Colonic mucosa (tissue), 4 donors: ENCODE data around the gene BCAN. TPM values are rescaled to one million over a fixed set of nuclear protein-coding genes. Genes with fewer than 3 reads are reported as not detected.
"Not testable (repeated sequence)": the region's sequence is repeated elsewhere in the genome, so short reads cannot be mapped to it uniquely, and the experiment has no call there.

ENCODE experiments used
- DNase-seq: peaks from one replicate; pipeline ENCODE4 v3.0.0-alpha.2; 2020
- H3K27ac ChIP-seq: fragments of 200-600 bp; one replicate; pipeline ENCODE4 v1.8.0; 2021
- H3K27me3 ChIP-seq: fragments of 200-600 bp; one replicate; pipeline ENCODE4 v1.8.0; 2021
- H3K36me3 ChIP-seq: fragments of 200-600 bp; one replicate; pipeline ENCODE4 v1.8.0; 2021
- H3K4me1 ChIP-seq: fragments of 200-600 bp; one replicate; pipeline ENCODE4 v1.8.0; 2021; ENCODE audit warnings: mild to moderate bottlenecking
- H3K4me3 ChIP-seq: fragments of 200-600 bp; one replicate; pipeline ENCODE4 v1.8.0; 2021
- H3K9ac ChIP-seq, 2 donors: one replicate each; pipeline ENCODE4 v1.7.0; 2013; ENCODE audit warnings: control low read depth in 2 of 2, low read depth in 2 of 2, low read length in 2 of 2
- H3K9me3 ChIP-seq: fragments of 200-600 bp; one replicate; pipeline ENCODE4 v1.8.0; 2021
- intact Hi-C: fragments of 100-400 bp; cut with DNase I; formaldehyde crosslinking; loops from one replicate; pipeline ENCODE4 v1.14.1; 2022
- total RNA-seq, 2 donors: library from RNA; stranded (reverse); fragmentation: NEBNext Ultra II Directional in 1 of 2; extraction: Animal tissue kit (Norgen Biotek cat#: 25700) in 1 of 2; gene quantifications; one replicate each; pipeline ENCODE4 v1.2.1, GENCODE V29; 2021
- TF ChIP-seq, protein P1 (sequence below): fragments of 200-600 bp; IDR thresholded peaks from one replicate; pipeline ENCODE4 v1.8.0; 2022; ENCODE audit warnings: antibody characterized with exemption, mild to moderate bottlenecking
- donor health status: healthy.
- donor health status: DM: no; HTN: no; CAD: no.
- donor health status: DM: no; HTN: no; CAD: no.

Gene BCAN
- total RNA-seq, 2 donors from 2014 or later = 0.37 TPM; not detected in 1

GRCh38 chr1:156608036-156608674 is 33.8 kb upstream of the BCAN start:
- DNase-seq = peak; percentile 58
- Histone ChIP-seq H3K27ac (no peak overlapping the region), H3K36me3 (no peaks in the 10 kb centered on the region), H3K27me3 (no peaks in the 10 kb centered on the region), H3K4me3 (no peak overlapping the region), H3K9me3 (no peaks in the 10 kb centered on the region), H3K9ac (no peak overlapping the region), H3K4me1 (no peaks in the 10 kb centered on the region)
- intact Hi-C loops = no loop called here
- TF ChIP-seq, protein P1, sequence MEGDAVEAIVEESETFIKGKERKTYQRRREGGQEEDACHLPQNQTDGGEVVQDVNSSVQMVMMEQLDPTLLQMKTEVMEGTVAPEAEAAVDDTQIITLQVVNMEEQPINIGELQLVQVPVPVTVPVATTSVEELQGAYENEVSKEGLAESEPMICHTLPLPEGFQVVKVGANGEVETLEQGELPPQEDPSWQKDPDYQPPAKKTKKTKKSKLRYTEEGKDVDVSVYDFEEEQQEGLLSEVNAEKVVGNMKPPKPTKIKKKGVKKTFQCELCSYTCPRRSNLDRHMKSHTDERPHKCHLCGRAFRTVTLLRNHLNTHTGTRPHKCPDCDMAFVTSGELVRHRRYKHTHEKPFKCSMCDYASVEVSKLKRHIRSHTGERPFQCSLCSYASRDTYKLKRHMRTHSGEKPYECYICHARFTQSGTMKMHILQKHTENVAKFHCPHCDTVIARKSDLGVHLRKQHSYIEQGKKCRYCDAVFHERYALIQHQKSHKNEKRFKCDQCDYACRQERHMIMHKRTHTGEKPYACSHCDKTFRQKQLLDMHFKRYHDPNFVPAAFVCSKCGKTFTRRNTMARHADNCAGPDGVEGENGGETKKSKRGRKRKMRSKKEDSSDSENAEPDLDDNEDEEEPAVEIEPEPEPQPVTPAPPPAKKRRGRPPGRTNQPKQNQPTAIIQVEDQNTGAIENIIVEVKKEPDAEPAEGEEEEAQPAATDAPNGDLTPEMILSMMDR = peak; percentile 64

- TF ChIP-seq, protein P1 = peak; percentile 34
- H3K9ac ChIP-seq = no peak overlapping the region
- intact Hi-C loops = no loop called here
- H3K4me1 ChIP-seq = no peaks in the 10 kb centered on the region
- H3K27ac ChIP-seq = no peak overlapping the region
- no peaks in the 10 kb centered on the region for H3K36me3 ChIP-seq
- DNase-seq = peak; percentile 41
- no peaks in the 10 kb centered on the region for H3K9me3 ChIP-seq
- no peak overlapping the region for H3K4me3 ChIP-seq
- H3K27me3 ChIP-seq = no peaks in the 10 kb centered on the region
These were observed 32.9 kb upstream of the BCAN start for GRCh38 chr1:156608981-156609380.

GRCh38 chr1:156610072-156610471 is 31.8 kb upstream of the BCAN start:
- not testable (repeated sequence) for DNase-seq, H3K4me1 ChIP-seq, H3K9ac ChIP-seq, H3K27me3 ChIP-seq, H3K4me3 ChIP-seq, H3K9me3 ChIP-seq, H3K27ac ChIP-seq, H3K36me3 ChIP-seq
- intact Hi-C loops = loop anchor here (5.0 kb wide), 1 partner anchor 228 kb away; no protein-coding TSS in a partner anchor

DNA sequence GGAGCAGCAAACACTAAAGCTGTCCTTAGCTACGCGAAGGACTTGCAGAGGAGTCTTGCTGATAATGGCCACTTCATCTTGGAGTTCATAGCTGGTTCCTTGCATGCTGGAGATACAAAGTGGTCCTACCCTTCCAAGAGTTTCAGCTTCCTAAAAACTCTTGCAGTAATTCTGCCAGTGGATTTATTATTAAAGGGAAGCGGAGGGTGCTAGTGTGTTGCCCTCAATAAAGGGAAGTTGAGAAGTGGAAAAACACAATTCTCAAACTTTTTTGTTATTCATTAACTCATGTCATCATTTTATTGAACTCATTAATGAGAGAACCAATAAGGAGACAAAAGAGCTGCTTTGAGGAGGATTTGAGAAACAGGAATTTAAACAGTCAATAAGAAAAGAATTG is 29.3 kb upstream of the BCAN start:
- H3K9me3 ChIP-seq = no peaks in the 10 kb centered on the region
- H3K27ac ChIP-seq = no peak overlapping the region
- H3K27me3 ChIP-seq = peaks cover 6% of the 10 kb centered on the region
- intact Hi-C loops = loop anchor here (5.0 kb wide), 1 partner anchor 230 kb away; no protein-coding TSS in a partner anchor
- H3K4me3 ChIP-seq = no peak overlapping the region
- no peak overlapping the region for H3K9ac ChIP-seq
- H3K4me1 ChIP-seq = no peaks in the 10 kb centered on the region
- TF ChIP-seq, protein P1 = no peak
- DNase-seq = no peak
- H3K36me3 ChIP-seq = no peaks in the 10 kb centered on the region

- TF ChIP-seq, protein P1 = no peak
- intact Hi-C loops = no loop called here
- Histone ChIP-seq H3K9me3 (no peaks in the 10 kb centered on the region), H3K27me3 (peaks cover 13% of the 10 kb centered on the region), H3K9ac (no peak overlapping the region), H3K4me3 (no peak overlapping the region), H3K4me1 (no peaks in the 10 kb centered on the region), H3K36me3 (no peaks in the 10 kb centered on the region), H3K27ac (no peak overlapping the region)
- DNase-seq = no peak
These were observed 26.0 kb upstream of the BCAN start for GRCh38 chr1:156615946-156616345.

GRCh38 chr1:156616463-156616862 is 25.5 kb upstream of the BCAN start:
- H3K4me1 ChIP-seq = no peaks in the 10 kb centered on the region
- no peaks in the 10 kb centered on the region for H3K36me3 ChIP-seq
- H3K27ac ChIP-seq = no peak overlapping the region
- DNase-seq = no peak
- TF ChIP-seq, protein P1 = no peak
- H3K4me3 ChIP-seq = no peak overlapping the region
- H3K27me3 ChIP-seq = peaks cover 13% of the 10 kb centered on the region
- no peak overlapping the region for H3K9ac ChIP-seq
- no peaks in the 10 kb centered on the region for H3K9me3 ChIP-seq
- intact Hi-C loops = no loop called here
